Kidney tubule cell (primary cell): ENCODE results near the gene SLC36A2.
"Not testable (repeated sequence)": the region's sequence is repeated elsewhere in the genome, so short reads cannot be mapped to it uniquely, and the experiment has no call there.

Source experiments
- DNase-seq: peaks from one replicate; pipeline ENCODE4 v3.0.0-alpha.2; 2018; ENCODE audit warnings: low spot score

Gene SLC36A2

DNA sequence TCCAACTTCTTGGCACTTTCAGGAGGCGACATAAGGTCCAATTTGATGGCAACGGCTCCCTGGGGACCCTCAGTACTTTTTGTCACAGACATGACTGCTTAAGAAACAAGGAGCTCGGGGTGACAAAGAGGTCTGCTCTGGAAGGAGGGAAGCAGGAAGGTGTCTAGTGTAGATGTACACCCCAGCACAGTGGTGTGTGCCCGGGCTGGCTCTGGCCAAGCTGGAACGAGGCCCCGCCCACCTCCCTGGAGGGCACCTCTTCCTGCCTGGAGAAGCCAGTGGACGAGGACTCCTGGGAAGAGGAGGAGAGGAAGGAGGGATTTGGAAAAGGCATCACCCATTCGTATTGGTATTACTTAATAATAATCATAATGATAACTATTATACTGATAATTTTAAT, at the start of gene SLC36A2:
Gene SLC36A2, minus strand, starts transcription at position 191 of the 400 bp plus-strand sequence. Its CDS starts 99 bp downstream, at position 92.
- no peak for DNase-seq

DNA sequence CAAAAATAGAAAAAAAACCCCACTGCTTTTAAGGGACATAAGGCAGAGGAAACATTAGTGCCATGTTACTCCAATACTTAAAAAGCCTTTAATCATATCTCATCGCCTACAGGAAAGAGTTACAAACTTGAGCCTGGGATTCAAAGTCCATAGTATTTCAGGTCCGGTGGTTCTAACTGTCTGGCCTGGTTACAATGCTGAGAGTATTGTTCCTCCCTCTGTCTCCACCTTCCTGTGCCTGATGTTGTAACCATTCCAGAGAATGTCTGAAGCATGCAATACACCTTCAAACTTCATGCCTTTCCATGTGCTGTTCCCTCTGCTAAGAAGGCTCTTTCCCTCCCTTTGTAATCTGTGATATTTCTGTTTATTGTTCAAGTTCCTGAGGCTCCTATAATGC, 41.6 kb upstream of the SLC36A2 start:
- DNase-seq = no peak

DNA sequence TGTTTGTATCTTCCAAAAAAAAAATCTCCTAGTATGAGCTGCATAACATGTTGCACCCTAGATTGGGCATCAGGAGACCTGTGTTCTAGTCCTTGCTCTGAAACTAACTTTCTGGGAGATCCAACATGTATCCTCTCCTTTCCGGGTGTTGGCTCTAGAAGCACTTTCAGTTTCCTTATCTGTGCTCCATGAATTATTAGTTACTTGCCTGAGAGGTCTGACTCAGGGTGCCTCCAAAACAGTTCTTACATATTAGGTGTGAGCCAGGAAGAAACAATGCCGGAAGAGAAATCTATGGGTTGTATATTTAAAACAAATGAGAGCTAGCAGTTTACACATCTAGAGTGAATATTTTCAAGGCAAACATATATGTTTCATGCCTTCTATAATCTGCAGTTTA, 36.7 kb upstream of the SLC36A2 start:
- DNase-seq = peak; percentile 67

DNA sequence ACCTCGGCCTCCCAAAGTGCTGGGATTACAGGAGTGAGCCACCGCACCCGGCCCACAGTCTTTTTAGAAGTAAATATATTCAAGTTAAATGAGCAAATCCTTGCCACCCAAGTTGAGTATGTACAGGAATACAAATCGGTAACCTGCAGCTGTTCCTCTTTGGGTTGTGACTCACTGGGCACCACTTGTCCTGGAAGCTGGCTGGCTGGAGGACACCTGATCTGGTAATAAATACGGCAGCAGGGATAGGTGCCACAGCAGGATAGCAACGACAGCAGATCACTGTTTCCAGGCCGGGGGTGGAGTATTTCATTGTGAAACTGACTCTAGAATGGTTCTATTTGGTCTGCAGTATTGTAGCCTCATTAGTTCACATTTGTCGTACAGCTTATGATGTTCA, 35.7 kb upstream of the SLC36A2 start:
- peak; percentile 29 for DNase-seq

DNA sequence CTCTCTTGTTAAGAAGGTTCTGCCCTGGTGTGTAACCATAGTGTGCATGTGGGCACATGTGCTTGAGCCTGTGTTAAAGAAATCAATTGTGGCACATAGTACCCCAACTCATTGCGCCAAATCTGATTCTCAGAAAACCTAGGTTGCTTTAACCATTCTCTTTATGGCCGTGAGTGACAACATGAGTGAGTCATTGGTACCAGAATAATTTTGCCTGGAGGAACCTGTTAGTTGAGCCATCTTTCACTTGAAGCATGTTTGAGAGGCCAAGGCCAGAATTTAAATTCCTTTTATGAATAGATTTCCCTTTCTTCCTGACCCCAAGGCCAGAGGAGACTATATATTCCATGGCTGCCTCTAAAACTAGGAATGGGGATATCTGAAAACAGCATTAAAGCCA, 35.2 kb upstream of the SLC36A2 start:
- DNase-seq = no peak

DNA sequence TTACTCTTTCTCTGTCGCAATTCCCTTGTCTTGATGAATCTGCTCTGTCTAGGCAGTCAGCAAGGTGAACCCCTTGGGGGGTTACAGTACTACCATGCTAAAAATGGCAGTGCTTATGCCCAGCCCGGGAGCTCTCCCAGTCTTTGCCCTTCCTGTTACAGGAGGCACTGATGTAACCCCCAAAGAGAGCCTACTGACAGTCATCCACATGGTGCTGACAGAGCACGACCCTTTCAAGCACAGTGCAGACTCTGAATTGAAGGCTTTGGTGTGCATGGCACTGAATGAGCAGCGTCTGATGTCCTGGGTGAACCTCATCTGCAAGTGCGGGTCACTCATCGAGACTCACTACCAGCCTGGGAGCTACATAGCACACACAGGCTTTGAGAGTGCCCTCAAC, 34.5 kb upstream of the SLC36A2 start:
- no peak for DNase-seq

DNA sequence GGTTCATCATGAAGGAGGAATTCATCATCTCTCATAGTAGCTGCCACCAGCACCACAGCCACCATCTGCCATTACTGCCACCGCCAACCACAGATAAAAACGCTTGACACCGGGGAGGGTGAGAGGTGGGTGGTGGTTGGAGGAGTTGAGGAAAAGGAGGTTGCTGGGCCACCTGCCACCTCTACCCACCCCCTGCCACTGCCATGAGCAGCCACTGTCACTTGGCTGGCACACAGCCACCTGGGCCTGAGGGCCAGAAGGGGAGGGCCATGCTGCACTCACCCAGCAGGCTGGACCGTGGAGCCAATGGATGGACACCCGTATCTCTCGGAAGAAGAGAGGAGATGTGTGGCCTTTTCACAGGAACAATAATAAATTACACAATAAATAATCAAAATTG, 31.3 kb upstream of the SLC36A2 start:
- DNase-seq = no peak

DNA sequence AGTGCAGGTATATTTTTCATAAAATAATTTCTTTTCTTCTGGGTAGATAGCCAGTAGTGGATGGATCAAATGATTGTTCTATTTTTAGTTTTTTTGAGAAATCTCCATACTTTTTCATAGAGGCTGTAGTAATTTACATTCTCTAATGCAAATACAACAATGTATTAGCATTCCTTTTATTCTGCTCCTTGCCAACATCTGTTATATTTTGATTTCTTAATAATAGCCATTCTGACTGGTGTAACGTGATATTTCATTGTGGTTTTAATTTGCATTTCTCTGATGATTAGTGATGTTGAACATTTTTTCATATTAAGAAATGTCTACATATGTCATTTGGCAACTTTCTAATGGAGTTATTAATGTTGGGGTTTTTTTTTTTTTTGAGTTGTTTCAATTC, 27.2 kb upstream of the SLC36A2 start:
- no peak for DNase-seq

DNA sequence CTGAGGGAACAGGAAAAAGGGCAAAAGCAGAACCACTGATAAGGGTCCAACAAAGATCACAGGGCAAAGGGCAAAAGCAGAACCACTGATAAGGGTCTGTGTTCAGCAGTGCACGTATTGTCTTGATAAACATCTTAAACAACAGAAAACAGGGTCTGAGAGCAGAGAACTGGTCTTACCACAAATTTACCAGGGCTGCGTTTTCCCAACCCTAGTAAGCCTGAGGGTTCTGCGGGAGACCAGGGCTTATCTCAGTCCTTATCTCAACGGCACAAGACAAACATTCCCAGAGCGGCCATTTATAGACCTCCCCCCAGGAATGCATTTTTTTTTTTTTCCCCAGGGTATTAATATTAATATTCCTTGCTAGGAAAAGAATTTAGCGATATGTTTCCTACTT, 19.7 kb upstream of the SLC36A2 start:
- DNase-seq = not testable (repeated sequence)

DNA sequence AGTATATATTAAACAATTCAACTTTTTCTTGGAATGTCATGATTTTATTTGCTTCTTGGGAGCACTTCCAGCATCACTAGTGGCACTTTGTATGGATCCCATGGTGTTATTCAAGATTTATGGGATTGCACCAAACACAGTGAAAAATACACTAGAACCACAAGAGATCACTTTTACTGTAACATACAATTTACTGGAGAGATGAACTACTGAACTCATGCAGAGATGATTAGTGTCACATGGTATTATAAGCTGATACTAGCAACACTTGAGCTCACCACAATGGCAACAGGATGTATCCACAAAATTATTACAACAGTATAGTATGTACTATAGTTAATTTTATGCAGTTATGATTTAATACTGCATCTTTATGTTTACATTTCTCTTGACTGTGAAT, 16.3 kb upstream of the SLC36A2 start:
- DNase-seq = no peak

DNA sequence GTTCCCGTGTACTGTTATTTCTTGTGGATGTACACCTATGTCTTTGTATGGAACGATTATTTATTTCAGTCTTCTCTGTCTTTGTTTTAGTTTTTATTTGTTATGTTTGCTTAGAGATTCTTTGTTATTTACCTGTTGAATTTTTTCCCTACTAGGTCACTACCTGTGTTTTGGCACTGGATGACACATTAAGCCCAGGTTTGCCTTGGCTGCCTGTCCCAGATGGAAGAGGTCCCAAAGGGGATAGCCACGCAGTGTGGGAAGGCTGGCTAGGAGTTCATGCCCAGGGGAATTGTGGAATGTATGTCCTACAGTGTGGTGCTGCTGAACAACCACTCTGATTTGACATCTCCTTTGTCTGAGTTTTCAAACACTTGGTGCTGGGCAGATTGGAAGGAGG, 15.6 kb upstream of the SLC36A2 start:
- DNase-seq = no peak

DNA sequence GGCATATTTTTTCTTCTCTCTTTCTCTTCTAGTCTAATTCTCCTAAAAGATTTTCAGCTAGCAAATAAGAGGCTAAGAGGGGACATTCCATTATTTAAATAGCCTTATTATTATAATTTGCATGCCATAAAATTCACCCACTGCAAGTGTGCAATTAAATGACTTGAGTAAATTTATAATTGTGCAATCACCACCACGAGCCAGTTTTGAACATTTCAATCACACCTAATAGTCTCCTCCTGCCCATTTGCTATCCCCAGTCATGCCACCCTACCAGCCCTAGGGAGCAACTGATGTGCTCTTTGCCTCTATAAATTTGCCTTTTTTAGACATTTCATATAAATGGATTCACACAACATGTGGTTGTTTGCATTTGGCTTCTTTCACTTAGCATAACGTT, 12.0 kb upstream of the SLC36A2 start:
- DNase-seq = no peak

DNA sequence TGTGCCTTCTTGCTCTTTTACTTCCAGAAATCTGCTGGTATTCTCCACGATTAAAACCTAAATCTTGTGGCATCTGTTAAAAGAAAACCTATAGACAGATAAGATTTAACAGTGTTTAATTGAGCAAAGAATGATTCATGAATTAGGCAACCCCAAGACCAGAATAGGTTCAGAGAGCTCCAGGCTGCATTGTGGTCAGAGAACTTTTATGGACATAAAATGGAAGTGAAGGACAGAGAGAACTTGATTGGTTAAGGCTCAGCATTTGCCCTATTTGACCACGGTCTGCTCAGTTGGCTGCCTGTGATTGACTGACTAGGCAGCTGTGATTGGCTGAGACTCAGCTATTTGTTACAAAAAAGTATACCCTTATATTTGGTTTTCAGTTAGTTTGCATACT, 10.4 kb upstream of the SLC36A2 start:
- DNase-seq = no peak

DNA sequence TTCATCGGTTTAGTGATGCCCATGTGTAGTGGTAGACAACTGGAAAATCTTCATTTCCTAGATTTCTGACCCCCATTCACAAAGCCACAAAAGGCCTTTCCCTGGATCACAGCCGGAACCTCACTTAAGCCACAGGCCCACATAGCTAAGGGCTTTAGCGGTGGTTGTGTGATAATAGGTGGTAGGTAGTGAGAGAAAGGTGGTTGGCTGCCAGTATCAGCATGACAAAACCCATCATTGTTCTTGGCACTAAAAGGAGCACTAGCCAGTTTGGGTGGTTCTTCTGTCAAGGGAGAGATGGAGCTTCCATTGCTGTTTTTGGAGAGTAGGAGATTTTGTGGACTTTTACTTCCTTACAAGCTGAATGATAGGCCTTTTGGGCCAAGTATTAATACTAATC, 9.7 kb upstream of the SLC36A2 start:
- DNase-seq = no peak

DNA sequence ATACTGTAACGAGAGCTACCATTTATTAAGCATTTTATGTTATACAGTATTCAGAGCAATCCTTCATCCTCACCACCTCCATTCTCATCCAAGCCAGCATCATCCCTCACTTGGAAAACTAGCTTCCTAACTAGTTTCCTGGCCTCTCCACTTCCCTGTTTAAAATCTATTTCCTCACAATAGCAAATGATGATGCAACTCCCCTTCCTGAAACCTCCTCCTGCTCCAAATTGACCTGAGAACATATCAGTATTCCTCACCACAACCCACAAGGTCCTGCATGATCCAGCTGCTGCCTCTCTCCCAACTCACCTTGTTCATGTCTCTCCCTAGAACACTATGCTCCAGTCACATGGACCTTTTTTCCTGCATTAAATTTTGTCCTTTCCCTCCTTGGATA, 4.3 kb upstream of the SLC36A2 start:
- no peak for DNase-seq

DNA sequence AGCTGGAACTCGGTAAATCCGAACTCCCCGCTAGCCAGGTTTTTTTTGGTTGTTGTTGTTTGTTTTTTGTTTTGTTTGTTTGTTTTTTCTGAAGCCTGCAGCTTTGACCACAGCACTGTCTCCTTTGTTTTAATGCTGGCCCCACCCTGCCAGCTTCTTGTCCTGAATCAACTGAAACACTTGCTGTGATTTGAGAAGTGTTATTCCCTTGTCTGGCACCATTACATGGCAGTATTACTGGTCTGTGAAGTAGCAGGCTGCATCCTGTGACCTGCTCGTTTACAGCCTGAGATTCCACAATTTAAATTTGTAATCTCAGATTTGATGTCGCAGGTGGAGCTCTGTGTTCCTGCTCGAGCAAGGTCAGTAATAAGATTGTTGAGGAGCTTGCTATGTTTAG, 1.4 kb upstream of the SLC36A2 start:
- no peak for DNase-seq

DNA sequence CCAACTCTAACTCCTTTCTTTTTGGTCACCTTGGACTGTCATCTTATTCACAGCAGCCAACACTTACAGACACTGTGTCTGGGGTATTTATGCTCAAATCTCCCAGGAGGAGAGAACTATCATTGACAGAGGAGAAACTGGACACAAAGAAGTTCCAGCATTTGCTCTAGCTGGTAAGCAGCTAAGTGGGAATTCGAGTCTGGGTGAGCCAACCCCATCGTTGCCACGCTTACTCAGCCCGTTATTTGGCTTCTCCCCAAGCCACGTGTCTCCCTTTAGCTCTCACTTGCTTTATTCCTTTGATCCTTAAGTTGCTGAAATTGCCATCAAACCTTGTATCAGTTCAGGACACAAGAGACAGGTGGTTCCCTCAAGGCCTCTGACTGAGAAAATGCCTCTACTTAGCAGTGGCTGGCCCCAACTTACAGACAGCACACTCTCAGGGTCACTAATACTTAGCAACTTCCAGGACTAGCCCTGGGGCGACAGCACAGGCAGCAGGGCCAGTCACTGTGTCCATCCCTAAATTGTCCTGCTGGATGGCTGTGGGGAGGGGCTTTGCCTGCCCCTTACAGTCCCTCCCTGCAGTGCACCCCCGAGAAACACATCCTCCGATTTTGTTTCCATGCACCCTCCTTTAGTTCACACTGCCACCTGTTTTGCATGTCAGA, 1.4 kb downstream of the SLC36A2 start:
- DNase-seq = peak; percentile 33

DNA sequence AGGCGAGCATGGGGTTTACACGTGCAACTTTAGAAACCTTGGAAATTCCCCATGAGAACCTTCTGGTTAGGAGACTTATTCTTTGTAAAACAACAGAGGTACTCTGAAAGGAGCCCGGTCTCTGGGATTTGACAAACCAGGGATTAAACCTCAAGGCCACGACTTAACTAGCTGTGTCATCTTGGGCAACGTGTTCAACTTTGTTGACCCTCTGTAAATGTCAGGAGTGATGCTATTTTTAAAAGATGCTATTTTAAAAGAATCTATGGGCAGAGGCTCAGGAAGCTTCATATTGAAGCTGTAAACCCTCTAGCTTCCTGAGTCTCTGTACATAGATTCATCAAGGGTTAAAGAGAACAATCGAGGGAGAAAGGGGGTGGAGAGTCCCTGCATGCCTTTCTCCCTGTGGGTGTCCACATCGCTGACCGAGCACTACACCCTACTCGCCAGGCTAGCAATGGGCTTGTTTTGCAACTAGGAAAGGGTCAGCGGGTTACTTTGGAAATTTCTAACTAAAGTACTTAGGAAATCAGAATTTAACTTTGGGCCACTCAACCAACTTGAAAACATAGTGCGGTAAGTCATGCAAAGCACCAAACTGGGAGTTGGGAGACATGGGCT, 2.1 kb downstream of the SLC36A2 start:
- DNase-seq = peak; percentile 2

DNA sequence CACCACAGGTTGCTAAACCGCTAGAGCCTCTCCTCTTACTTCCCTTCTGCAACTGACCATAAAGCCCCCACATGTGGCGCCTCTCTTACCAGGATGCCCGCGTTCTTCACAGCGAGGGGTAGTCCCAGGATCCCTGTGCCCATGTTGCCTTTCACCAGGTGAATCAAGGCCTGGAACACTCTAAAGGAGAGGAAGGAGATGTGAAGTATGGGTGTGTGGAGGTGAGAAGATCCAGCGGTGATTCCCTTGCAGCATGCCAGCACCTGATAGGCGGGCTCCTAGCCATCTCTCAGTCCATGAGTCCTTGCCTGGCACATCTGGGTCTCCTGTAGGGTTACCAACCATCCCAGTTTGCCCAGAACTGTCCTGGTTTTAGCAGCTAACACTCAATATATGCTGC, 3.3 kb downstream of the SLC36A2 start:
- DNase-seq = no peak

DNA sequence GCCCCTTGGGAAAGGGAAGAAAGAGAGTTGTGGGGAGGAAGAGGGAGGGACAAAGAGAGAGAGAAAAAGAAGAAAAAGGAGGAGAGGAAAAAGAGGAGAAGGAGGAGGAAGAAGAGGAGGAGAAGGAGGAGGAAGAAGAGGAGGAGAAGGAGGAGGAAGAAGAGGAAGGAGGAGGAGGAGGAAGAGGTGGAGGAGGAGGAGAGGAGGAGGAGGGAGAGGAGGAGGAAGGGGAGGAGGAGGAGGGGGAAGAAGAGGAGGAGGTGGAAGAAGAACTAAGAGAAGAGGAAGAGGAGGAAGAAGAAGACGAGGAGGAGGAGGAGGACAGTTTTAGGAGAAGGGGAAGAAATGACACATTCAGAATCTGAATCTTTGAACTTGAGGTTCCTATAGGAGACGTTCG, 7.4 kb downstream of the SLC36A2 start:
- DNase-seq = no peak

DNA sequence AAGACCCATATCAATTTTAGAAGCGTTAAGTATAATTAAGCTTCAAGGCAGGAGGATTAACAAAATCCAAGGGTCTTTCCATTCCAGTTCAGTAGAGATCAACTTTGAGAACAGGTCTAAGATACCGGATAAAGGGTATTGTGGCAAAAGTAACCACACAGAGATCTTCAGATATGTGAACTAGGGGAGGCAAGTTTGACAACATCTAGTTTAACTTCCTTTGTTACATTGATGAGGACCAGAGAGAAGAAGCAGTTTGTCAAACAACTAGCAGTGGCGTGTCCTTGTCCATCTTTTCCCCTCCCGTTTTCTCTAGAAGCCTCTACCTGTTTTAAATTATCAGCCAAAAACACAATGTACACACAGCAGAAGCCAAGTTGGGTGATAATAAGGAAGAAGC, 8.6 kb downstream of the SLC36A2 start:
- DNase-seq = no peak

DNA sequence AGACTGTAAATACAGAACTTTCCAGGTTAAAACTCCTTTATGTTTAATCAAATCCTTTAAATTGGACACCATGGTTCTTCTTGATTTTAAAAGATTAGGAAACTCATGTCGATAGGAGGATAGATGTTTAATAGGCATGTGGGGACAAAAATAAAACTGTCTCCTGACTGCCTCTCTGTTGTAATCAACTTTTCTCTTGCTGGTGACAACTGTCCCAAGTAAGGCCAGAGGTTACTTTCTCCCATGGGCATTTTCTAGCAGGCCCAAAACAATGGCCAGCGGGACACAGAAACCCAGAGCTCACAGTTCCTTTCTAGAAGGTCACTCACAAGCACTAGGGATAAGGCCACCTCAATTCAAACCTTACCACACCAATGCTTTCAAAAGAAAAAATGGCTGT, 14.5 kb downstream of the SLC36A2 start:
- no peak for DNase-seq

DNA sequence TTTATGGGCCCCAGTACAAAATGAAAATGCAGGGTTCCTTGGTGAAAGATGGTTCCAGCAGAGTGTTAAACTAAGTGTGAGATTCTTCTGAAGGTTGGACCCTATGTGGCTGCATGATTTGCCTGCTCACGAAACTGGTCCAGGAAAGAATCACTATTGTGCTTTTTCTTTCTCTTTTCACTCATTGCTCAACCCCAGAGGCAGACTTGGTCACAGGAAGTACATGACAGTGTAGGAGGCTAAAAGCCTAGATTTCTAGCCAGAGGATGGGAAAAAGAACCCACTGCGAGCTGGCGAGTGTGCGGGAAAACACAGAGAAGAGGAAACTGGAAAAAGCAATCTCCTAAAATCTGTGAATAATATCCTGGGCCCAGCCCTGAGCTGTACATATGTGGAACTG, 18.6 kb downstream of the SLC36A2 start:
- no peak for DNase-seq

DNA sequence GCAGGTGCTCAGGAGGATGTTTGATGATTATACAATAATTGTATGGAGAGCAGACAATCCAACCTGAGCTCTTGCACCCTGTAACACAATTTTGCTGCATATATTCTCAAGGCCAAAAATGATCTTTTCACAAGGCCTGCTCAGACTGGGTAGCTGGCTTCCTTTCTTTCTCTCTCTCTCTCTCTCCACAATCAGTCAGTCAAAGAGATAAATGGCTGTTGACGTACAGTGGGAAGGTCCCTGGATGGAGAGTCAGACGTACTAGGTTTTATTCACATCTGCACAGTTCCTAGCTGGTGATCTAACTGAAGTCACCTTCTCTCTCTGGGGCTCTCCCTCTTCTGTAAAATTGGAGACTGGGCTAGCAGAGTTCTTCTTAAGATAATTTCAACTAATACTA, 19.8 kb downstream of the SLC36A2 start:
- DNase-seq = no peak
